HG03060 (cell line): ENCODE data around the gene PARD6A.

Source experiments
- ATAC-seq: cut with Tn5 transposase; IDR thresholded peaks from one replicate; pipeline ENCODE4 v1.9.1; 2021; ENCODE audit warnings: low read depth, moderate number of reproducible peaks; ENCODE audit not compliant: unreplicated experiment

The PARD6A gene

GRCh38 chr16:67660564-67661028, at the start of gene PARD6A:
PARD6A (plus strand) TSS chr16:67660960; CDS start chr16:67661039, 79 bp downstream.
- peak; percentile 59 for ATAC-seq

GRCh38 chr16:67613808-67614207, 47.0 kb upstream of the PARD6A start:
- ATAC-seq: no peak

GRCh38 chr16:67628216-67628615, 32.5 kb upstream of the PARD6A start:
- no peak for ATAC-seq

- ATAC-seq: no peak
These were observed 28.2 kb upstream of the PARD6A start for GRCh38 chr16:67632415-67633172.

- ATAC-seq: no peak
These were observed 24.0 kb upstream of the PARD6A start for GRCh38 chr16:67636713-67637112.

GRCh38 chr16:67637625-67638024, 23.1 kb upstream of the PARD6A start:
- ATAC-seq: no peak

- no peak for ATAC-seq
These were observed 18.7 kb upstream of the PARD6A start for GRCh38 chr16:67641779-67642708.

- no peak for ATAC-seq
These were observed 16.7 kb upstream of the PARD6A start for GRCh38 chr16:67644038-67644437.

- no peak for ATAC-seq
These were observed 15.2 kb upstream of the PARD6A start for GRCh38 chr16:67645397-67646121.

- no peak for ATAC-seq
These were observed 13.6 kb upstream of the PARD6A start for GRCh38 chr16:67647111-67647651.

GRCh38 chr16:67647681-67648080, 13.1 kb upstream of the PARD6A start:
- no peak for ATAC-seq

GRCh38 chr16:67648088-67648763, 12.5 kb upstream of the PARD6A start:
- no peak for ATAC-seq

GRCh38 chr16:67648764-67649407, 11.9 kb upstream of the PARD6A start:
- no peak for ATAC-seq

- no peak for ATAC-seq
These were observed 11.2 kb upstream of the PARD6A start for GRCh38 chr16:67649494-67649931.

GRCh38 chr16:67650023-67650422, 10.7 kb upstream of the PARD6A start:
- ATAC-seq: no peak

GRCh38 chr16:67651039-67651438, 9.7 kb upstream of the PARD6A start:
- no peak for ATAC-seq

- no peak for ATAC-seq
These were observed 8.9 kb upstream of the PARD6A start for GRCh38 chr16:67651847-67652246.

GRCh38 chr16:67652578-67653127, 8.1 kb upstream of the PARD6A start:
- ATAC-seq: no peak
